Measurements from ENCODE around the gene RERG. TPM values are rescaled to one million over a fixed set of nuclear protein-coding genes. Genes with fewer than 3 reads are reported as not detected.

RERG gene
- total and polyA plus RNA-seq, 2 experiments from 2014 or later, result 1.1 to 1.5 TPM

GRCh38 chr12:15074351-15074750 is 146.9 kb downstream of the RERG start (continued):
- TF ChIP-seq ZNF114 (CRISPR knock-in tag; IDR thresholded peaks at IDR 0.05) (no peak), NANOG (IDR thresholded peaks at IDR 0.05; ENCODE audit: borderline replicate concordance) (no peak), STAT1 (IDR thresholded peaks at IDR 0.05; ENCODE audit: unreplicated experiment) (no peak), ZNF331 (CRISPR knock-in tag; IDR thresholded peaks at IDR 0.05; ENCODE audit: low read depth) (no peak), EZH2 (IDR thresholded peaks at IDR 0.05; ENCODE audit: low read depth, unreplicated experiment) (no peak), REST (IDR thresholded peaks at IDR 0.05; ENCODE audit: unreplicated experiment) (no peak), JUNB (IDR thresholded peaks at IDR 0.05; ENCODE audit: unreplicated experiment) (no peak), POLR2AphosphoS5 (IDR thresholded peaks at IDR 0.05; ENCODE audit: low read depth) (no peak), CTCF (conservative IDR thresholded peaks at IDR 0.05; ENCODE audit: low read depth in 2 of 2) (no peak)

- Histone ChIP-seq H3K36me3 (ENCODE audit: insufficient read depth) (no peaks in the 10 kb centered on the region), H2AFZ (no peak overlapping the region), H3K4me2 (no peak overlapping the region), H3F3A (replicated peaks; ENCODE audit: low read depth) (no peaks in the 10 kb centered on the region), H3K4me3 (no peak overlapping the region), H3K27ac (ENCODE audit: low read depth) (no peak overlapping the region), H4K20me1 (replicated peaks; ENCODE audit: insufficient read depth) (no peaks in the 10 kb centered on the region), H3K4me1 (ENCODE audit: insufficient read depth) (no peaks in the 10 kb centered on the region), H3K79me2 (replicated peaks; ENCODE audit: insufficient read depth) (no peaks in the 10 kb centered on the region), H3K27me3 (ENCODE audit: insufficient read depth) (no peaks in the 10 kb centered on the region), H3K9me2 (ENCODE audit: insufficient read depth) (no peaks in the 10 kb centered on the region)
- H3K27me3 Mint-ChIP-seq (ENCODE audit: insufficient read depth, low read depth, poor library complexity), result no peaks in the 10 kb centered on the region
- H3K4me3 Mint-ChIP-seq, result no peak overlapping the region
- DNase-seq (ENCODE audit: low spot score) (no peak), ATAC-seq (no peak)
- H3K9me3 Mint-ChIP-seq, result no peaks in the 10 kb centered on the region
- H3K4me1 Mint-ChIP-seq, result peaks cover 5% of the 10 kb centered on the region; the same call in 1 of the 3 replicates
- no peak for TF ChIP-seq REST (IDR thresholded peaks at IDR 0.05; ENCODE audit: unreplicated experiment)
- TF ChIP-seq JUNB (IDR thresholded peaks at IDR 0.05; ENCODE audit: unreplicated experiment), result no peak
- TF ChIP-seq EZH2phosphoT487 (IDR thresholded peaks at IDR 0.05; ENCODE audit: unreplicated experiment), result no peak
- TF ChIP-seq ETS1 (IDR thresholded peaks at IDR 0.05), result no peak
- TF ChIP-seq ZNF331 (CRISPR knock-in tag; IDR thresholded peaks at IDR 0.05; ENCODE audit: low read depth), result no peak
- TF ChIP-seq EZH2 (IDR thresholded peaks at IDR 0.05; ENCODE audit: low read depth, unreplicated experiment), result no peak
- TF ChIP-seq POLR2AphosphoS5 (IDR thresholded peaks at IDR 0.05; ENCODE audit: low read depth), result no peak
- no peak for TF ChIP-seq STAT1 (IDR thresholded peaks at IDR 0.05; ENCODE audit: unreplicated experiment)
- TF ChIP-seq ZNF114 (CRISPR knock-in tag; IDR thresholded peaks at IDR 0.05), result no peak
- no peak overlapping the region for H3K27ac Mint-ChIP-seq
- H3K36me3 Mint-ChIP-seq (ENCODE audit: low read depth), result no peaks in the 10 kb centered on the region
These were observed 162.1 kb downstream of the RERG start for GRCh38 chr12:15059123-15059522.
